GM13977 (cell line): ENCODE data around the gene TBRG1.
"Not testable (repeated sequence)": the region's sequence is repeated elsewhere in the genome, so short reads cannot be mapped to it uniquely, and the experiment has no call there.

Experiments
- DNase-seq: peaks from one replicate; pipeline ENCODE4 v3.0.0; 2012; ENCODE audit warnings: low spot score
- CTCF ChIP-seq: IDR thresholded peaks from 2 replicates; pipeline ENCODE4 v1.5.1; 2012; ENCODE audit warnings: mild to moderate bottlenecking, control low read depth; ENCODE audit not compliant: insufficient read depth; ENCODE audit errors: extremely low read depth, missing control alignments
- in situ Hi-C: fragments of 300-500 bp; cut with MboI; formaldehyde crosslinking; loops from one replicate; pipeline ENCODE4 v1.12.0; 2022; ENCODE audit warnings: low sequenced_read_pairs, low pct_unique_long_range_greater_than_20kb, mixed read lengths, inconsistent platforms; ENCODE audit not compliant: unreplicated experiment

Gene TBRG1

GRCh38 chr11:124600621-124601320, 21.9 kb upstream of the TBRG1 start:
- DNase-seq, result no peak
- in situ Hi-C loops, result no loop called here
- no peak for TF ChIP-seq CTCF

- no peak for DNase-seq
Observed at GRCh38 chr11:124602193-124602592, 20.5 kb upstream of the TBRG1 start.

GRCh38 chr11:124602723-124603122, 19.9 kb upstream of the TBRG1 start:
- DNase-seq, in situ Hi-C loops: not testable (repeated sequence)

More at GRCh38 chr11:124602193-124602592, 20.5 kb upstream of the TBRG1 start:
- TF ChIP-seq CTCF, result no peak
- in situ Hi-C loops, result no loop called here

- DNase-seq, result no peak
- in situ Hi-C loops, result no loop called here
- TF ChIP-seq CTCF, result no peak
Observed at GRCh38 chr11:124605719-124606118, 16.9 kb upstream of the TBRG1 start.

- no peak for TF ChIP-seq CTCF
Observed at GRCh38 chr11:124608147-124608546, 14.5 kb upstream of the TBRG1 start.

GRCh38 chr11:124610295-124610694, 12.4 kb upstream of the TBRG1 start:
- TF ChIP-seq CTCF, result no peak
- no peak for DNase-seq
- in situ Hi-C loops, result no loop called here

More at GRCh38 chr11:124608147-124608546, 14.5 kb upstream of the TBRG1 start:
- in situ Hi-C loops, result no loop called here
- DNase-seq, result no peak

GRCh38 chr11:124611064-124611463, 11.6 kb upstream of the TBRG1 start, which contains the start of gene PANX3:
TSS of gene PANX3 (plus strand) at chr11:124611428. CDS start at chr11:124611557, 129 bp downstream.
- no peak for DNase-seq
- TF ChIP-seq CTCF, result no peak
- in situ Hi-C loops, result no loop called here
